Spleen (tissue), 7 donors: Measurements from ENCODE around the gene TRABD2A.

Experiments used
- CTCF ChIP-seq, 11 experiments: fragments of 200-600 bp in 7 of 11; fragments of 450-650 bp in 4 of 11; sonication (generic) in 4 of 11; IDR thresholded peaks in 8 of 11; conservative IDR thresholded peaks in 3 of 11; 1 replicate in 7 of 11; 2 replicates in 4 of 11; pipeline versions ENCODE4 v1.4.0 to v1.8.0; 2016 to 2021; ENCODE audit warnings: antibody characterized with exemption in 11 of 11, inconsistent platforms in 4 of 11, mild to moderate bottlenecking in 1 of 11
- POLR2A ChIP-seq, 3 donors: fragments of 450-650 bp; IDR thresholded peaks; one replicate each; pipeline ENCODE4 v1.5.1; 2017; ENCODE audit warnings: antibody characterized with exemption in 3 of 3, mild to moderate bottlenecking in 1 of 3
- POLR2AphosphoS5 ChIP-seq, 3 donors: sonication (generic); formaldehyde crosslinking; IDR thresholded peaks; one replicate each; pipeline ENCODE4 v1.5.1; 2017; ENCODE audit warnings: antibody characterized with exemption in 3 of 3
- donor health status: DM: no; HTN: no; CAD: no; lungs with moderate emphysema.
- donor health status: DM: no; HTN: no; CAD: no.
- donor health status: DM: no; HTN: no; CAD: no.

- no peak for TF ChIP-seq POLR2A (IDR thresholded peaks at IDR 0.05)
- no peak for TF ChIP-seq CTCF (IDR thresholded peaks at IDR 0.05 in 8 of 11, conservative IDR thresholded peaks at IDR 0.05 in 3 of 11)
- no peak for TF ChIP-seq POLR2AphosphoS5 (IDR thresholded peaks at IDR 0.05)
Measured at GRCh38 chr2:84823229-84823628, 57.7 kb downstream of the TRABD2A start.
